ENCODE measurements around the gene KHSRP.
A peak's percentile ranks its signal among the peaks of the same experiment; 100 is the strongest.

Gene KHSRP

GRCh38 chr19:6413721-6414643 is 10.6 kb downstream of the KHSRP start:
- TF ChIP-seq MAX (IDR thresholded peaks at IDR 0.05; ENCODE audit: low read depth, low read length) (no peak), POLR2A (IDR thresholded peaks at IDR 0.05; ENCODE audit: extremely low read depth, insufficient read length) (no peak), MYC (IDR thresholded peaks at IDR 0.05; ENCODE audit: low read depth, low read length) (no peak), CTCF (IDR thresholded peaks at IDR 0.05; ENCODE audit: low read depth, low read length) (no peak)
- DNase-seq (ENCODE audit: low read depth) = no peak
- no peak overlapping the region for H3K4me3 ChIP-seq (ENCODE audit: low read depth, low read length)

- no peak overlapping the region for H3K4me3 ChIP-seq (ENCODE audit: low read depth, low read length)
- no peak for DNase-seq (ENCODE audit: low read depth)
Measured at GRCh38 chr19:6413291-6413690, 11.3 kb downstream of the KHSRP start.

GRCh38 chr19:6412447-6413091 is 12.0 kb downstream of the KHSRP start:
- DNase-seq (ENCODE audit: low read depth) = peak; percentile 40
- 0 out of 2 replicates have a peak, but pooled peaks have one; percentile 16 for TF ChIP-seq MAX (IDR thresholded peaks at IDR 0.05; ENCODE audit: low read depth, low read length)
- TF ChIP-seq CTCF (IDR thresholded peaks at IDR 0.05; ENCODE audit: low read depth, low read length) = peak; percentile 58
- TF ChIP-seq POLR2A (IDR thresholded peaks at IDR 0.05; ENCODE audit: extremely low read depth, insufficient read length) = no peak
- TF ChIP-seq MYC (IDR thresholded peaks at IDR 0.05; ENCODE audit: low read depth, low read length) = peak; percentile 60
- H3K4me3 ChIP-seq (ENCODE audit: low read depth, low read length) = no peak overlapping the region

More at GRCh38 chr19:6413291-6413690, 11.3 kb downstream of the KHSRP start:
- TF ChIP-seq POLR2A (IDR thresholded peaks at IDR 0.05; ENCODE audit: extremely low read depth, insufficient read length) (no peak), MYC (IDR thresholded peaks at IDR 0.05; ENCODE audit: low read depth, low read length) (no peak), CTCF (IDR thresholded peaks at IDR 0.05; ENCODE audit: low read depth, low read length) (no peak), MAX (IDR thresholded peaks at IDR 0.05; ENCODE audit: low read depth, low read length) (no peak)

- H3K4me3 ChIP-seq (ENCODE audit: low read depth, low read length) = no peak overlapping the region
- no peak for DNase-seq (ENCODE audit: low read depth)
- TF ChIP-seq POLR2A (IDR thresholded peaks at IDR 0.05; ENCODE audit: extremely low read depth, insufficient read length) = peak; percentile 22
- TF ChIP-seq MAX (IDR thresholded peaks at IDR 0.05; ENCODE audit: low read depth, low read length) = no peak
Measured at GRCh38 chr19:6412061-6412446, 12.6 kb downstream of the KHSRP start.

- DNase-seq (ENCODE audit: low read depth) = no peak
- TF ChIP-seq MAX (IDR thresholded peaks at IDR 0.05; ENCODE audit: low read depth, low read length) (no peak), POLR2A (IDR thresholded peaks at IDR 0.05; ENCODE audit: extremely low read depth, insufficient read length) (no peak), MYC (IDR thresholded peaks at IDR 0.05; ENCODE audit: low read depth, low read length) (no peak), CTCF (IDR thresholded peaks at IDR 0.05; ENCODE audit: low read depth, low read length) (no peak)
- no peak overlapping the region for H3K4me3 ChIP-seq (ENCODE audit: low read depth, low read length)
Measured at GRCh38 chr19:6409346-6409745, 15.3 kb downstream of the KHSRP start.

GRCh38 chr19:6406401-6406800 is 18.2 kb downstream of the KHSRP start:
- no peak overlapping the region for H3K4me3 ChIP-seq (ENCODE audit: low read depth, low read length)
- TF ChIP-seq CTCF (IDR thresholded peaks at IDR 0.05; ENCODE audit: low read depth, low read length) (no peak), MYC (IDR thresholded peaks at IDR 0.05; ENCODE audit: low read depth, low read length) (no peak), MAX (IDR thresholded peaks at IDR 0.05; ENCODE audit: low read depth, low read length) (no peak), POLR2A (IDR thresholded peaks at IDR 0.05; ENCODE audit: extremely low read depth, insufficient read length) (no peak)
- no peak for DNase-seq (ENCODE audit: low read depth)
